Uterus (tissue), 2 donors: Measurements from ENCODE around the gene ARHGAP8.

Experiments used
- POLR2A ChIP-seq, 2 donors: fragments of 450-650 bp; IDR thresholded peaks; one replicate each; pipeline ENCODE4 v1.6.1; 2016; ENCODE audit warnings: antibody characterized with exemption in 2 of 2, mild to moderate bottlenecking in 1 of 2, moderate library complexity in 1 of 2
- TF ChIP-seq, protein P1 (sequence below), 4 experiments: fragments of 200-600 bp in 2 of 4; fragments of 450-650 bp in 2 of 4; sonication (generic) in 2 of 4; IDR thresholded peaks; one replicate each; pipeline ENCODE4 v1.5.1; 2016 to 2019; ENCODE audit warnings: antibody characterized with exemption in 4 of 4, mild to moderate bottlenecking in 2 of 4, moderate library complexity in 1 of 4

DNA sequence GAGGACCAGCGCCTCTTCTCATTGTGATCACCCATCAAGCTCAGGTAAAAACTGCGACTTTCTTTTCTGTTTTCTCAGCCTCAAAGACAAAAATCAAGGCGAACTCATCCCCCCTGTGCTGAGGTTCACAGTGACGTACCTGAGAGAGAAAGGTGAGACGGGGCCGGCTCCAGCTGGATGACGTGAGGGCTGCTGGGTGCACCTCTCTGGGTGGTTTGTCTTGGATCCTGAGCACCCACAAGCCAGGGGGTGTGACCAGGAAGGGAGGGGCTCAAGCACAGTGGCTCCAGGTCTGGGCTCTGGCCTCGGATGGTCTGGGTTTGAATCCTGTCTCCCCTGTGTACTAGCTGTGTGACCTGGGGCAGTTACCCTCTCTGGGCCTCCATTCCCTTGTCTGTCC is 92.8 kb downstream of the ARHGAP8 start:
- TF ChIP-seq, protein P1, sequence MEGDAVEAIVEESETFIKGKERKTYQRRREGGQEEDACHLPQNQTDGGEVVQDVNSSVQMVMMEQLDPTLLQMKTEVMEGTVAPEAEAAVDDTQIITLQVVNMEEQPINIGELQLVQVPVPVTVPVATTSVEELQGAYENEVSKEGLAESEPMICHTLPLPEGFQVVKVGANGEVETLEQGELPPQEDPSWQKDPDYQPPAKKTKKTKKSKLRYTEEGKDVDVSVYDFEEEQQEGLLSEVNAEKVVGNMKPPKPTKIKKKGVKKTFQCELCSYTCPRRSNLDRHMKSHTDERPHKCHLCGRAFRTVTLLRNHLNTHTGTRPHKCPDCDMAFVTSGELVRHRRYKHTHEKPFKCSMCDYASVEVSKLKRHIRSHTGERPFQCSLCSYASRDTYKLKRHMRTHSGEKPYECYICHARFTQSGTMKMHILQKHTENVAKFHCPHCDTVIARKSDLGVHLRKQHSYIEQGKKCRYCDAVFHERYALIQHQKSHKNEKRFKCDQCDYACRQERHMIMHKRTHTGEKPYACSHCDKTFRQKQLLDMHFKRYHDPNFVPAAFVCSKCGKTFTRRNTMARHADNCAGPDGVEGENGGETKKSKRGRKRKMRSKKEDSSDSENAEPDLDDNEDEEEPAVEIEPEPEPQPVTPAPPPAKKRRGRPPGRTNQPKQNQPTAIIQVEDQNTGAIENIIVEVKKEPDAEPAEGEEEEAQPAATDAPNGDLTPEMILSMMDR (IDR thresholded peaks at IDR 0.05) = no peak
- no peak for TF ChIP-seq POLR2A (IDR thresholded peaks at IDR 0.05)
